Stimulated activated CD4-positive, alpha-beta T cell treated with anti-CD3 and anti-CD28 coated beads, Interleukin-2, amount 100 ng/mL, for 4 hours (primary cell): ENCODE results near the gene MS4A6A.

Experiments
- DNase-seq: peaks from one replicate; pipeline ENCODE4 v3.0.0-alpha.2; 2020; ENCODE audit warnings: low read depth

Gene MS4A6A

DNA sequence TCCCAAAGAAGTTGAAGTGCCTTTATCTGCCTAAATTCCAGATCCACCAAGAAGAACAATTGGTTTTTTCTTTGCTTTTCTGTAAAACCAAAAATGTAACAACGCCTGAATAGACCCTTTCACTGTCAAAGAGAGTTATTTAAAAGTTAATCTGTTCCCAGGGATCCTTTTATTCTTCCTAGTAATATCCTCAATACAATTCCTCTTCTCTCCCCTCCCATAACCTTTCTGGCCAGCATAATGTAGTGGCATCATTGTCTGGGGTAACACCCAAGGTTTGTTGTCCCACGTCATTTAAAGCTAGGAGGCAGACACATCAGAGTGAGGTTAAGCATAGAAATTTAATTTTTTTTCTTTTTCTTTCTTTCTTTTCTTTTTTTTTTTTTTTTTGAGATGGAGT, 54.5 kb downstream of the MS4A6A start:
- no peak for DNase-seq

GRCh38 chr11:60127311-60127811, 55.5 kb downstream of the MS4A6A start:
- no peak for DNase-seq

GRCh38 chr11:60125956-60126585, 56.8 kb downstream of the MS4A6A start:
- no peak for DNase-seq

GRCh38 chr11:60124802-60125432, 58.0 kb downstream of the MS4A6A start:
- DNase-seq, result no peak
